Measurements from ENCODE around the gene CD248.

- TF ChIP-seq CTCF (IDR thresholded peaks at IDR 0.05) (no peak), POLR2AphosphoS5 (IDR thresholded peaks at IDR 0.05) (no peak), POLR2A (IDR thresholded peaks at IDR 0.05) (no peak)
These were observed 24.1 kb downstream of the CD248 start for GRCh38 chr11:66292543-66293332.

All from stomach (tissue), 4 donors.